Tibial nerve (tissue), 4 donors: ENCODE results near the gene ELP5. TPM values are rescaled to one million over a fixed set of nuclear protein-coding genes. Genes with fewer than 3 reads are reported as not detected.

Experiments
- DNase-seq, 2 donors: peaks; one replicate each; pipeline ENCODE4 v3.0.0-alpha.2; 2019; ENCODE audit warnings: low spot score in 2 of 2
- H3K27ac ChIP-seq, 4 donors: fragments of 200-600 bp; sonication (generic) in 3 of 4; one replicate each; pipeline ENCODE4 v1.5.1; 2017 to 2019; ENCODE audit warnings: mild to moderate bottlenecking in 1 of 4
- H3K27me3 ChIP-seq, 2 donors: fragments of 200-600 bp; sonication (generic) in 1 of 2; one replicate each; pipeline versions ENCODE4 v1.5.1 to v1.6.0; 2017 to 2019
- H3K36me3 ChIP-seq, 3 donors: fragments of 200-600 bp; sonication (generic); one replicate each; pipeline ENCODE4 v1.5.1; 2018 to 2019
- H3K4me1 ChIP-seq, 4 donors: fragments of 200-600 bp; sonication (generic) in 3 of 4; one replicate each; pipeline ENCODE4 v1.5.1; 2017 to 2019
- H3K4me3 ChIP-seq, 4 donors: fragments of 200-600 bp; sonication (generic) in 3 of 4; one replicate each; pipeline ENCODE4 v1.5.1; 2017 to 2019; ENCODE audit warnings: mild to moderate bottlenecking in 1 of 4, moderate library complexity in 1 of 4
- H3K9me3 ChIP-seq, 4 donors: fragments of 200-600 bp; sonication (generic) in 3 of 4; one replicate each; pipeline ENCODE4 v1.5.1; 2017 to 2019
- EP300 ChIP-seq, 2 donors: sonication (generic); formaldehyde crosslinking; IDR thresholded peaks; one replicate each; pipeline ENCODE4 v1.6.1; 2017; ENCODE audit warnings: antibody characterized with exemption in 2 of 2, mild to moderate bottlenecking in 1 of 2
- POLR2A ChIP-seq, 2 donors: fragments of 450-650 bp; IDR thresholded peaks; one replicate each; pipeline ENCODE4 v1.6.1; 2017; ENCODE audit warnings: antibody characterized with exemption in 2 of 2, mild to moderate bottlenecking in 2 of 2, moderate library complexity in 2 of 2
- WGBS, 2 donors: methylation state at CpG; one replicate each; pipeline ENCODE4 v1.1.5; 2018; 5-methylcytosine and 5-hydroxymethylcytosine counted together
- small RNA-seq: library from RNA; depleted of rRNA; stranded (forward); fragments of <200 nt; gene quantifications from one replicate; pipeline ENCODE3, GENCODE V24; 2016
- total RNA-seq, 4 donors: library from RNA; depleted of rRNA; stranded (reverse); fragments of >200 nt; gene quantifications; one replicate each; pipeline ENCODE4 v1.1.0, GENCODE V29; 2016
- TF ChIP-seq, protein P1 (sequence below), 5 experiments: fragments of 200-600 bp in 3 of 5; fragments of 450-650 bp in 2 of 5; sonication (generic) in 3 of 5; IDR thresholded peaks; one replicate each; pipeline ENCODE4 v1.5.1; 2016 to 2019; ENCODE audit warnings: antibody characterized with exemption in 5 of 5, mild to moderate bottlenecking in 3 of 5, moderate library complexity in 2 of 5

The ELP5 gene
- total RNA-seq, 4 donors from 2014 or later: 21.9 to 28.7 (median 25.0) TPM

DNA sequence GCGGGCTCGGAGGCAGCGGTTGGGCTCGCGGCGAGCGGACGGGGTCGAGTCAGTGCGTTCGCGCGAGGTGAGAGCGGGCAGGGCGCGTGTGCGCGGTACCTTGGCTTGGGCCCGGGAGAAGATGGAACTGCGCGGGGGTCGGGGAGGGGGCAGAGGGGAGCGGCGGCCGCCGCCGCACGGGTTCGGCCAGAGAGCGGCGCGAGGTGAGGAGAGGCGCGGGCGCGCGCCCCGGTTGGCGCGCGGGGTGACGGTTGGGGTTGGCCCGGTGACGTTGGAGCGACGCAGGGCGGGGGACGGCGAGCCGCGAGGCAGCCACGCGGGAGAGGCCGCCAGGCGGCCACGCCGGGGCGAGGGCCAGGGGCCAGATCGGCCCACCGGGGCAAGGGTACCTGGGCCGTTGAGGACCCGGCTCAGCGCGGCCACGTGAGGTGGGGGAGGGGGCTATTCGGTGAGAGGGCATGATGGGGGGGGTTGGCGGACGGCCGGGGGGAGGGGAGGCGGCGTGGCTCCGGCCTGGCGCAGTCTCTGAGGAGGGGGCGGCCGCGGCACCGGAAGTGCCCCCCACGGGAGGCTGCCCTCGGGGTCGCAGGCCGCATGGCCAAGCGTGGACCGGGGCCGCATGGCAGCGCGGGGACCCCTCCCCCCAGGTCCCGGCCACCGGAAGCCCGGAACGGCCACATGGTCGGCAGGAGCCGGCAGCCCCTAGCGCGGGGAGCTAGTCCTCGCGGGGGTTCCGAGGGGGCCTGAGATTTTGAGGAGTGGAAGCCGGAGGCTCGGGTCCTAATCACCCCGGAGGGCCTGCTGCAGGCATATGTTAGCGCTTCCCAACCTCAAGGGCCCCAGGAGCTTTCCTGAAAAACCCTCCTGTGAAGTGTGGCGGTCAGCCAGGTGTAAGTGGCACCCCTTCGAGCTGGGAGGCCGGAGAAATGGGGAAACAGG, 55.9 kb downstream of the ELP5 start:
- 0 to 1% methylated on average over 48 to 64 of the region's 104 CpGs for WGBS, 2 donors
- Histone ChIP-seq H3K4me3 (peak overlapping the region; percentile 87 to 96 (median 92)), H3K27me3 (no peaks in the 10 kb centered on the region), H3K4me1 (peaks cover 0 to 47% (median 21%) of the 10 kb centered on the region in 4 donors), H3K36me3 (peaks cover 4 to 35% (median 28%) of the 10 kb centered on the region in 3 donors), H3K27ac (peak overlapping the region; percentile 93 to 99 (median 98)), H3K9me3 (no peaks in the 10 kb centered on the region)
- TF ChIP-seq EP300 (IDR thresholded peaks at IDR 0.05): no peak
- TF ChIP-seq, protein P1, sequence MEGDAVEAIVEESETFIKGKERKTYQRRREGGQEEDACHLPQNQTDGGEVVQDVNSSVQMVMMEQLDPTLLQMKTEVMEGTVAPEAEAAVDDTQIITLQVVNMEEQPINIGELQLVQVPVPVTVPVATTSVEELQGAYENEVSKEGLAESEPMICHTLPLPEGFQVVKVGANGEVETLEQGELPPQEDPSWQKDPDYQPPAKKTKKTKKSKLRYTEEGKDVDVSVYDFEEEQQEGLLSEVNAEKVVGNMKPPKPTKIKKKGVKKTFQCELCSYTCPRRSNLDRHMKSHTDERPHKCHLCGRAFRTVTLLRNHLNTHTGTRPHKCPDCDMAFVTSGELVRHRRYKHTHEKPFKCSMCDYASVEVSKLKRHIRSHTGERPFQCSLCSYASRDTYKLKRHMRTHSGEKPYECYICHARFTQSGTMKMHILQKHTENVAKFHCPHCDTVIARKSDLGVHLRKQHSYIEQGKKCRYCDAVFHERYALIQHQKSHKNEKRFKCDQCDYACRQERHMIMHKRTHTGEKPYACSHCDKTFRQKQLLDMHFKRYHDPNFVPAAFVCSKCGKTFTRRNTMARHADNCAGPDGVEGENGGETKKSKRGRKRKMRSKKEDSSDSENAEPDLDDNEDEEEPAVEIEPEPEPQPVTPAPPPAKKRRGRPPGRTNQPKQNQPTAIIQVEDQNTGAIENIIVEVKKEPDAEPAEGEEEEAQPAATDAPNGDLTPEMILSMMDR (IDR thresholded peaks at IDR 0.05): peak in 1 of 5 experiments; percentile 14
- TF ChIP-seq POLR2A (IDR thresholded peaks at IDR 0.05): peak in 1 of 2 donors; percentile 66
- no peak for DNase-seq

DNA sequence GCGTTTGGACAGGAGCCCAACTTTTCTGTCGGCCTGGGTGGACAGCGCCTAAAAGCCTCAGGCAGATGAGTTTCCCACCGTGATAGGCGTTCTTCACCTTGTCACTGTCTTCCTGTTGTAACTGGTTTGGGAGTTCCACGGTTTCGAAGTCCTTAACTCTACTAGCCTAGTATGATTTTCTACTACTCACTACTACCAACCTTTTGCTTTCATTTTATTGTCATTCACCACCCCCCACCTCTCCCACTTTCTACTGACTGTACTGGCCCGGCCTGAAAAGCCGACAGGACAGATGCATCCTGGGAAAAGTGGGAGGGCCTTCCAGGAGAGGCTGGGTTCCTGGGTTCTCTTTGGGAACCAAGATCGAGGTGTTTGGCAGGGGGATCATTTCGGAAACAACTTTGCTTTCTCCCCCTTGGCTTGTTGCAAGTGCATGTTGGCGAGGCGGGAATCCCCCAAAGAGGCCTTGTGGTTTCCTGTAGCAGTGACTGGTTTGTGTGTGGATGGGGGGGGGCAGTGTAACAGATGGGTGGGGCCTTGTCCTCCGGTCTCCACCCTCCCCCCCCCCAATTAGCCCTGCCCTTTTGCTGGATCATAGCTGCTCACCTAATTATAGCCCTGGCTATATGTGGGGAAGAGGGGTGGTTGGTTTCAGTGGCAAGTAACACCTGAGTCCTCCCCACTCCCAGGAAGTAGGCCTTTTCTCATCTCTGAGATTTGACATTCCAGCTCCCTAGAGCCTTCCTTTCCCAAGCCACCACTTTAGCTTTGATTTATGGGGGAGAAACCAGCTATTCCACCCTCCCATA, 56.8 kb downstream of the ELP5 start:
- WGBS, 2 donors: 0 to 5% methylated on average over 14 of the region's 14 CpGs
- DNase-seq: peak; percentile 46 to 70
- TF ChIP-seq, protein P1 (IDR thresholded peaks at IDR 0.05): no peak
- TF ChIP-seq POLR2A (IDR thresholded peaks at IDR 0.05): peak in 1 of 2 donors; percentile 23
- TF ChIP-seq EP300 (IDR thresholded peaks at IDR 0.05): peak in 1 of 2 donors; percentile 56
- peak overlapping the region; percentile 87 to 96 (median 92) for H3K4me3 ChIP-seq
- H3K9me3 ChIP-seq: no peaks in the 10 kb centered on the region
- H3K4me1 ChIP-seq: peaks cover 0 to 56% (median 29%) of the 10 kb centered on the region in 4 donors
- peak overlapping the region; percentile 93 to 99 (median 98) for H3K27ac ChIP-seq
- H3K36me3 ChIP-seq: peaks cover 7 to 44% (median 28%) of the 10 kb centered on the region in 3 donors
- H3K27me3 ChIP-seq: no peaks in the 10 kb centered on the region

Small RNAs within 50 kb of the gene (small RNA-seq; reads per million reads assigned to genes)
- gene MIR324 (5.7 reads per million, percentile 85 among the genes with 10 or more reads in this experiment), gene RF00019 (not detected)

Other genes with a start within 250 kb of the ELP5 start
- gene RNASEK, start 239.6 kb upstream of the ELP5 start, total RNA-seq: 10 to 100 TPM; 17.8 to 83.4 (median 54.6) TPM
- gene BCL6B, start 229.2 kb upstream of the ELP5 start, total RNA-seq: 1 to 10 TPM; 1.9 to 8.1 (median 3.2) TPM
- gene SLC16A13, start 216.2 kb upstream of the ELP5 start, total RNA-seq: 1 to 10 TPM in 2 of 4 donors, under 1 TPM in 2; 0.22 to 1.8 (median 1.1) TPM
- gene SLC16A11, start 208.1 kb upstream of the ELP5 start, total RNA-seq: under 1 TPM in 1 of 4 donors, not detected in 3; 0.78 TPM
- gene CLEC10A, start 172.0 kb upstream of the ELP5 start, total RNA-seq: 10 to 100 TPM in 2 of 4 donors, 1 to 10 TPM in 2; 2.2 to 19.8 (median 10.3) TPM
- under 1 TPM in 1 of 4 donors, not detected in 3; 0.60 TPM for gene ASGR2, start 137.4 kb upstream of the ELP5 start, total RNA-seq
- 1 to 10 TPM in 1 of 4 donors, under 1 TPM in 2, not detected in 1; 0.21 to 1.5 (median 0.59) TPM for gene ASGR1, start 72.8 kb upstream of the ELP5 start, total RNA-seq
- gene DLG4, start 32.4 kb upstream of the ELP5 start, total RNA-seq: 10 to 100 TPM in 3 of 4 donors, 1 to 10 TPM in 1; 7.3 to 22.8 (median 16.1) TPM
- gene ACADVL, start 32.3 kb upstream of the ELP5 start, total RNA-seq: 100 to 1,000 TPM; 565 to 850 (median 599) TPM
- gene DVL2, start 17.7 kb upstream of the ELP5 start, total RNA-seq: 10 to 100 TPM; 41.4 to 51.2 (median 46.7) TPM
- 10 to 100 TPM; 20.3 to 29.7 (median 23.3) TPM for gene PHF23, start 12.8 kb upstream of the ELP5 start, total RNA-seq
- gene GABARAP, start 9.8 kb upstream of the ELP5 start, total RNA-seq: 100 to 1,000 TPM; 402 to 515 (median 456) TPM
- gene CTDNEP1, start 481 bp upstream of the ELP5 start, total RNA-seq: 10 to 100 TPM; 38.5 to 82.2 (median 65.9) TPM
- 1 to 10 TPM in 3 of 4 donors, not detected in 1; 2.0 to 5.9 (median 2.4) TPM for gene CLDN7, start 10.3 kb downstream of the ELP5 start, total RNA-seq
- 10 to 100 TPM in 1 of 4 donors, 1 to 10 TPM in 3; 5.2 to 20.1 (median 6.2) TPM for gene SLC2A4, start 29.5 kb downstream of the ELP5 start, total RNA-seq
- 1 to 10 TPM in 1 of 4 donors, under 1 TPM in 3; under 0.01 to 2.1 (median 0.52) TPM for gene YBX2, start 42.4 kb downstream of the ELP5 start, total RNA-seq
- 100 to 1,000 TPM; 106 to 278 (median 132) TPM for gene EIF5A, start 55.4 kb downstream of the ELP5 start, total RNA-seq
- 100 to 1,000 TPM in 1 of 4 donors, 10 to 100 TPM in 3; 36.1 to 108 (median 57.3) TPM for gene GPS2, start 63.1 kb downstream of the ELP5 start, total RNA-seq
- gene NEURL4, start 77.1 kb downstream of the ELP5 start, total RNA-seq: 10 to 100 TPM; 16.2 to 40.2 (median 27.5) TPM
- 10 to 100 TPM in 3 of 4 donors, 1 to 10 TPM in 1; 8.1 to 33.1 (median 11.2) TPM for gene ACAP1, start 84.3 kb downstream of the ELP5 start, total RNA-seq
- gene KCTD11, start 99.9 kb downstream of the ELP5 start, total RNA-seq: 10 to 100 TPM; 25.3 to 35.4 (median 28.7) TPM
- not detected for gene TMEM95, start 102.9 kb downstream of the ELP5 start, total RNA-seq
- gene TNK1, start 128.9 kb downstream of the ELP5 start, total RNA-seq: 1 to 10 TPM; 2.4 to 9.8 (median 6.0) TPM
- 10 to 100 TPM; 28.7 to 55.5 (median 42.9) TPM for gene PLSCR3, start 142.3 kb downstream of the ELP5 start, total RNA-seq
- gene TMEM256, start 151.9 kb downstream of the ELP5 start, total RNA-seq: 100 to 1,000 TPM in 2 of 4 donors, 10 to 100 TPM in 2; 88.3 to 121 (median 103) TPM
- gene NLGN2, start 155.6 kb downstream of the ELP5 start, total RNA-seq: 10 to 100 TPM; 14.4 to 32.4 (median 23.9) TPM
- gene SPEM1, start 168.1 kb downstream of the ELP5 start, total RNA-seq: not detected
- gene SPEM2, start 173.4 kb downstream of the ELP5 start, total RNA-seq: not detected
- not detected for gene SPEM3, start 176.6 kb downstream of the ELP5 start, total RNA-seq
- gene TMEM102, start 183.2 kb downstream of the ELP5 start, total RNA-seq: 1 to 10 TPM; 1.7 to 6.6 (median 4.1) TPM
- gene FGF11, start 187.3 kb downstream of the ELP5 start, total RNA-seq: 1 to 10 TPM; 1.5 to 3.3 (median 2.2) TPM
- 10 to 100 TPM in 3 of 4 donors, 1 to 10 TPM in 1; 6.5 to 16.0 (median 13.5) TPM for gene CHRNB1, start 192.8 kb downstream of the ELP5 start, total RNA-seq
- 10 to 100 TPM; 60.5 to 64.1 (median 63.0) TPM for gene ZBTB4, start 227.4 kb downstream of the ELP5 start, total RNA-seq
- not detected for gene SLC35G6, start 229.2 kb downstream of the ELP5 start, total RNA-seq
- gene POLR2A, start 232.2 kb downstream of the ELP5 start, total RNA-seq: 100 to 1,000 TPM in 3 of 4 donors, 10 to 100 TPM in 1; 87.0 to 163 (median 125) TPM